A549 (cell line): Measurements from ENCODE around the gene GPS1. TPM values are rescaled to one million over a fixed set of nuclear protein-coding genes. Genes with fewer than 3 reads are reported as not detected.
A peak's percentile ranks its signal among the peaks of the same experiment; 100 is the strongest.
"Not testable (repeated sequence)": the region's sequence is repeated elsewhere in the genome, so short reads cannot be mapped to it uniquely, and the experiment has no call there.

Experiments
- ATAC-seq, 2 experiments: fragments of 200-7000 bp in 1 of 2; fragments of >200 bp in 1 of 2; cut with Nextera tagmentation in 1 of 2; cut with Tn5 transposase in 1 of 2; 3 replicates each; pipeline versions ENCODE4 v1.8.0 to v1.9.1; 2018 to 2020; ENCODE audit warnings: mild to moderate bottlenecking in 1 of 2, moderate library complexity in 1 of 2
- CTCF ChIA-PET: fragments of 300-600 bp; sonication (Branson Sonifier 250); formaldehyde crosslinking; extraction: SDS; loops from one replicate; lab custom pipeline; 2021; ENCODE audit warnings: antibody characterized with exemption, inconsistent platforms; lab: Yijun Ruan, JAX
- POLR2A ChIA-PET: fragments of 350-600 bp; formaldehyde crosslinking; extraction: SDS; loops from one replicate; lab custom pipeline; 2021; ENCODE audit warnings: antibody characterized with exemption, inconsistent platforms; lab: Yijun Ruan, JAX
- DNase-seq, 2 experiments: peaks; one replicate each; pipeline versions ENCODE4 v3.0.0 to v3.0.0-alpha.2; 2011 to 2016; ENCODE audit warnings: low read depth in 1 of 2, low spot score in 1 of 2
- FAIRE-seq: peaks from 2 replicates; lab custom pipeline; 2011; peaks lifted over from hg19 to GRCh38; lab: Jason Lieb, UNC
- H3K27ac ChIP-seq, 2 experiments: fragments of >200 bp; sonication (Bioruptor Twin); formaldehyde crosslinking; 3 replicates each; pipeline ENCODE4 v1.5.1; 2016 to 2017
- H3K4me1 ChIP-seq: fragments of >200 bp; sonication (Bioruptor Twin); formaldehyde crosslinking; 3 replicates; pipeline ENCODE4 v1.6.1; 2016
- H3K4me2 ChIP-seq: fragments of >200 bp; sonication (Bioruptor Twin); formaldehyde crosslinking; 3 replicates; pipeline ENCODE4 v1.6.1; 2016
- H3K4me3 ChIP-seq: fragments of >200 bp; sonication (Bioruptor Twin); formaldehyde crosslinking; 3 replicates; pipeline ENCODE4 v1.5.1; 2016
- H3K9me3 ChIP-seq: fragments of >200 bp; sonication (Bioruptor Twin); formaldehyde crosslinking; 3 replicates; pipeline ENCODE4 v1.6.1; 2016
- BCL3 ChIP-seq: fragments of >200 bp; sonication (Bioruptor Twin); formaldehyde crosslinking; IDR thresholded peaks from 3 replicates; pipeline ENCODE4 v1.6.1; 2016
- BHLHE40 ChIP-seq: IDR thresholded peaks from 2 replicates; pipeline ENCODE4 v1.6.1; 2012; ENCODE audit warnings: low read depth, low read length, inconsistent platforms
- E2F6 ChIP-seq: IDR thresholded peaks from 2 replicates; pipeline ENCODE4 v1.6.1; 2012; ENCODE audit warnings: low read depth, borderline replicate concordance
- ELK1 ChIP-seq: fragments of 150-350 bp; IDR thresholded peaks from 2 replicates; pipeline ENCODE4 v1.6.1; 2014; ENCODE audit warnings: low read depth, mild to moderate bottlenecking, low read length
- ESRRA ChIP-seq: fragments of 150-350 bp; IDR thresholded peaks from 2 replicates; pipeline ENCODE4 v1.6.1; 2014; ENCODE audit warnings: mild to moderate bottlenecking, low read length, borderline replicate concordance
- FOSB ChIP-seq: fragments of 250-450 bp; sonication (Bioruptor Pico); IDR thresholded peaks from 2 replicates; pipeline ENCODE4 v1.5.0; 2020; ENCODE audit warnings: mild to moderate bottlenecking, moderate library complexity
- HMGXB4 ChIP-seq: fragments of 250-450 bp; sonication (Bioruptor Pico); IDR thresholded peaks from 2 replicates; pipeline ENCODE4 v1.5.0; 2021; ENCODE audit warnings: mild to moderate bottlenecking, moderate library complexity, borderline replicate concordance
- HOXB13 ChIP-seq: fragments of 250-450 bp; sonication (Bioruptor Pico); IDR thresholded peaks from 2 replicates; pipeline ENCODE4 v1.5.0; 2020; ENCODE audit warnings: low read depth, mild to moderate bottlenecking, moderate library complexity
- HOXB5 ChIP-seq: fragments of 250-450 bp; sonication (Bioruptor Pico); IDR thresholded peaks from 2 replicates; pipeline ENCODE4 v1.5.0; 2020; ENCODE audit warnings: mild to moderate bottlenecking, moderate library complexity
- KDM1A ChIP-seq: fragments of 200-600 bp; sonication (generic); IDR thresholded peaks from 2 replicates; pipeline ENCODE4 v1.6.1; 2016; ENCODE audit warnings: low read depth, mild to moderate bottlenecking
- NPAS2 ChIP-seq: fragments of 250-450 bp; sonication (Bioruptor Pico); IDR thresholded peaks from 2 replicates; pipeline ENCODE4 v1.8.0; 2022; ENCODE audit warnings: mild to moderate bottlenecking, moderate library complexity, borderline replicate concordance
- PBX3 ChIP-seq: IDR thresholded peaks from 2 replicates; pipeline ENCODE4 v1.6.1; 2012
- RARB ChIP-seq: fragments of 250-450 bp; sonication (Bioruptor Pico); IDR thresholded peaks from 2 replicates; pipeline ENCODE4 v1.8.0; 2021; ENCODE audit warnings: mild to moderate bottlenecking, moderate library complexity
- WGBS: methylation state at CpG from one replicate; pipeline ENCODE4 v1.1.6; 2017; ENCODE audit errors: missing lambda C conversion rate; 5-methylcytosine and 5-hydroxymethylcytosine counted together
- polyA plus RNA-seq, 4 experiments: library from polyadenylated mRNA; depleted of rRNA in 3 of 4; stranded (reverse); fragments of >200 nt; fragmentation: RNase III in 1 of 4; extraction: RNeasy Plus Mini Kit Qiagen cat#74134 plus additional on column Dnase treatment in 1 of 4; gene quantifications; 2 replicates in 3 of 4; 3 replicates in 1 of 4; pipeline ENCODE4 v1.2.3, GENCODE V29; 2011 to 2017

The GPS1 gene
- polyA plus RNA-seq, 2 of the 4 experiments (the other 2 are of a cell fraction) = 89.4 to 126 TPM

GRCh38 chr17:82037092-82037888, 14.4 kb upstream of the GPS1 start, which contains the start of gene DCXR (continued):
- TF ChIP-seq HOXB5 (CRISPR knock-in tag) = no peak
- TF ChIP-seq PBX3 = 0 out of 2 replicates have a peak, but pooled peaks have one; percentile 42
- no peak; the same call in 1 of the 2 replicates for TF ChIP-seq HMGXB4 (CRISPR knock-in tag)
- TF ChIP-seq BHLHE40 = peak; percentile 52
- TF ChIP-seq BCL3 = peak; percentile 84; the same call in 2 of the 3 replicates
- TF ChIP-seq E2F6 = peak; percentile 66; the same call in 1 of the 2 replicates

GRCh38 chr17:82037889-82038195, 13.9 kb upstream of the GPS1 start:
- Histone ChIP-seq H3K4me3 (peak overlapping the region; percentile 52), H3K27ac (peak overlapping the region in 1 of 2 experiments; percentile 32; a peak in 2 of 6 replicates), H3K4me1 (peaks cover 8% of the 10 kb centered on the region; the same call in 2 of the 3 replicates), H3K4me2 (peak overlapping the region; percentile 83)
- DNase-seq (no peak), FAIRE-seq (no peak), ATAC-seq (no peak)
- WGBS = 3% methylated on average over 10 of the region's 10 CpGs
- POLR2A ChIA-PET = interaction anchor here (0.6 to 1.4 kb wide), 14 partner anchors 9 to 168 kb away, joined by 3 to 38 read pairs (median 4); partner anchors contain the start of genes CENPX, FASN, GPS1 and LRRC45
- no peak for TF ChIP-seq ELK1
- no peak for TF ChIP-seq E2F6
- TF ChIP-seq ESRRA = no peak
- TF ChIP-seq HOXB13 (CRISPR knock-in tag) = no peak
- TF ChIP-seq KDM1A = no peak
- no peak for TF ChIP-seq HMGXB4 (CRISPR knock-in tag)
- TF ChIP-seq PBX3 = no peak
- TF ChIP-seq NPAS2 (CRISPR knock-in tag) = no peak
- no peak for TF ChIP-seq FOSB (CRISPR knock-in tag)
- no peak for TF ChIP-seq RARB (CRISPR knock-in tag)
- TF ChIP-seq, all 56 proteins: peak for 0
- H3K9me3 ChIP-seq = no peaks in the 10 kb centered on the region
- CTCF ChIA-PET = interaction anchor here (0.6 to 4.4 kb wide), 35 partner anchors 9 to 198 kb away, joined by 3 to 59 read pairs (median 4); partner anchors contain the start of genes CENPX, DUS1L, GPS1 and LRRC45

- 82% methylated on average over 16 of the region's 16 CpGs for WGBS
- POLR2A ChIA-PET, DNase-seq, H3K4me1 ChIP-seq, ATAC-seq, H3K4me3 ChIP-seq, H3K9me3 ChIP-seq, FAIRE-seq, H3K4me2 ChIP-seq, H3K27ac ChIP-seq: not testable (repeated sequence)
- CTCF ChIA-PET = interaction anchor here (0.7 to 4.4 kb wide), 10 partner anchors 10 to 133 kb away, joined by 3 to 59 read pairs (median 6); partner anchors contain the start of genes GPS1 and RAC3
These were observed 12.8 kb upstream of the GPS1 start for GRCh38 chr17:82038796-82039409.
